Measurements from ENCODE around the gene ZCCHC7.

DNA sequence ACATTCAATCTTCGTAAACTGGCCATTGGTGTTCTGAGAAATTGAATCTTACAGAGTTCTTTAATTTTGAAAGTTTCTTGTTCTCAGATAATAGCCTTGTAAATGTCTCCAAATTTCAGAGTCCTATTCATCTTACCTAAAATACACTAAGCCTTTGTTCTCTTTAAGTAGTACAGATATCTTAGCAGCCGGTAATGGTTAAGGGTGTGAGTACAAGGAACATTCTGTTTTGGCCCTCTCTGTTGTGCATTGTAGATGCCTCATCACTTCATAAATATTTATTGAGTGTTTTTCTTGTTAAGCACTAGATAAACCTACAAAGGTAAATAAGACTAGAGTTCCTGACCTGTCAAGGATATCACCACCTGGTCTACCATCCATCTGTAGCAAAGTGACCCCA lies 35.2 kb downstream of the ZCCHC7 start:
- TF ChIP-seq, protein P1, sequence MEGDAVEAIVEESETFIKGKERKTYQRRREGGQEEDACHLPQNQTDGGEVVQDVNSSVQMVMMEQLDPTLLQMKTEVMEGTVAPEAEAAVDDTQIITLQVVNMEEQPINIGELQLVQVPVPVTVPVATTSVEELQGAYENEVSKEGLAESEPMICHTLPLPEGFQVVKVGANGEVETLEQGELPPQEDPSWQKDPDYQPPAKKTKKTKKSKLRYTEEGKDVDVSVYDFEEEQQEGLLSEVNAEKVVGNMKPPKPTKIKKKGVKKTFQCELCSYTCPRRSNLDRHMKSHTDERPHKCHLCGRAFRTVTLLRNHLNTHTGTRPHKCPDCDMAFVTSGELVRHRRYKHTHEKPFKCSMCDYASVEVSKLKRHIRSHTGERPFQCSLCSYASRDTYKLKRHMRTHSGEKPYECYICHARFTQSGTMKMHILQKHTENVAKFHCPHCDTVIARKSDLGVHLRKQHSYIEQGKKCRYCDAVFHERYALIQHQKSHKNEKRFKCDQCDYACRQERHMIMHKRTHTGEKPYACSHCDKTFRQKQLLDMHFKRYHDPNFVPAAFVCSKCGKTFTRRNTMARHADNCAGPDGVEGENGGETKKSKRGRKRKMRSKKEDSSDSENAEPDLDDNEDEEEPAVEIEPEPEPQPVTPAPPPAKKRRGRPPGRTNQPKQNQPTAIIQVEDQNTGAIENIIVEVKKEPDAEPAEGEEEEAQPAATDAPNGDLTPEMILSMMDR (conservative IDR thresholded peaks at IDR 0.05; ENCODE audit: low read depth, low read length): no peak
- TF ChIP-seq EZH2 (IDR thresholded peaks at IDR 0.05; ENCODE audit: borderline replicate concordance, low read depth, low read length, poor library complexity, severe bottlenecking): no peak

All from A673 (cell line).